ENCODE data around the gene PM20D2.
A peak's percentile ranks its signal among the peaks of the same experiment; 100 is the strongest.

PM20D2 gene

DNA sequence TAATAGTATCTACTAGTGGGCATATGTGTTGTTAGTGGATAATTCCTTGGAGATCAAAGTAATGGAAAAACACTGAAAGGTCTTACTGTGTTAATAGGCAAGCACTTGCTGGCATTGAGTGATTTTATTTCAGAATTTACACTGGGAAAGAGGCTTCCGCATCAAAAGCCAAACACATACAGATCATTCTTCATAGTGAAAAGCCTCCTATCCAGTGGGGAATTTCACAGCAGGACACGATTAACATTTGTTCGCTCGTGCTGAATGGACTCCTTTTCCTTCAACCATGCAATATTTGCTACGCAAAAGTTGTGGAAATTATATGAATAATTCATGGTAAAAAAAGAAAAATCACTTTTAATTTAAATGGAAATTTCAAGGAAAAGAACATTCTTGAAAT lies 44.9 kb downstream of the PM20D2 start:
- Histone ChIP-seq H3K4me3 (replicated peaks; ENCODE audit: insufficient read depth, low read length) (no peak overlapping the region), H3K27me3 (ENCODE audit: insufficient read depth, poor library complexity, severe bottlenecking) (no peaks in the 10 kb centered on the region), H3K27ac (replicated peaks) (no peak overlapping the region)
- no peak for DNase-seq (ENCODE audit: low read depth in 1 of 2, low spot score in 1 of 2)
- TF ChIP-seq POLR2AphosphoS5 (IDR thresholded peaks at IDR 0.05; ENCODE audit: low read depth) (no peak), GABPA (IDR thresholded peaks at IDR 0.05; ENCODE audit: low read depth) (no peak), SPI1 (IDR thresholded peaks at IDR 0.05; ENCODE audit: borderline replicate concordance, low read depth) (no peak)
- TF ChIP-seq, protein P1, sequence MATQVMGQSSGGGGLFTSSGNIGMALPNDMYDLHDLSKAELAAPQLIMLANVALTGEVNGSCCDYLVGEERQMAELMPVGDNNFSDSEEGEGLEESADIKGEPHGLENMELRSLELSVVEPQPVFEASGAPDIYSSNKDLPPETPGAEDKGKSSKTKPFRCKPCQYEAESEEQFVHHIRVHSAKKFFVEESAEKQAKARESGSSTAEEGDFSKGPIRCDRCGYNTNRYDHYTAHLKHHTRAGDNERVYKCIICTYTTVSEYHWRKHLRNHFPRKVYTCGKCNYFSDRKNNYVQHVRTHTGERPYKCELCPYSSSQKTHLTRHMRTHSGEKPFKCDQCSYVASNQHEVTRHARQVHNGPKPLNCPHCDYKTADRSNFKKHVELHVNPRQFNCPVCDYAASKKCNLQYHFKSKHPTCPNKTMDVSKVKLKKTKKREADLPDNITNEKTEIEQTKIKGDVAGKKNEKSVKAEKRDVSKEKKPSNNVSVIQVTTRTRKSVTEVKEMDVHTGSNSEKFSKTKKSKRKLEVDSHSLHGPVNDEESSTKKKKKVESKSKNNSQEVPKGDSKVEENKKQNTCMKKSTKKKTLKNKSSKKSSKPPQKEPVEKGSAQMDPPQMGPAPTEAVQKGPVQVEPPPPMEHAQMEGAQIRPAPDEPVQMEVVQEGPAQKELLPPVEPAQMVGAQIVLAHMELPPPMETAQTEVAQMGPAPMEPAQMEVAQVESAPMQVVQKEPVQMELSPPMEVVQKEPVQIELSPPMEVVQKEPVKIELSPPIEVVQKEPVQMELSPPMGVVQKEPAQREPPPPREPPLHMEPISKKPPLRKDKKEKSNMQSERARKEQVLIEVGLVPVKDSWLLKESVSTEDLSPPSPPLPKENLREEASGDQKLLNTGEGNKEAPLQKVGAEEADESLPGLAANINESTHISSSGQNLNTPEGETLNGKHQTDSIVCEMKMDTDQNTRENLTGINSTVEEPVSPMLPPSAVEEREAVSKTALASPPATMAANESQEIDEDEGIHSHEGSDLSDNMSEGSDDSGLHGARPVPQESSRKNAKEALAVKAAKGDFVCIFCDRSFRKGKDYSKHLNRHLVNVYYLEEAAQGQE (IDR thresholded peaks at IDR 0.05; ENCODE audit: insufficient replicate concordance, low read depth) = no peak
- TF ChIP-seq, protein P2, sequence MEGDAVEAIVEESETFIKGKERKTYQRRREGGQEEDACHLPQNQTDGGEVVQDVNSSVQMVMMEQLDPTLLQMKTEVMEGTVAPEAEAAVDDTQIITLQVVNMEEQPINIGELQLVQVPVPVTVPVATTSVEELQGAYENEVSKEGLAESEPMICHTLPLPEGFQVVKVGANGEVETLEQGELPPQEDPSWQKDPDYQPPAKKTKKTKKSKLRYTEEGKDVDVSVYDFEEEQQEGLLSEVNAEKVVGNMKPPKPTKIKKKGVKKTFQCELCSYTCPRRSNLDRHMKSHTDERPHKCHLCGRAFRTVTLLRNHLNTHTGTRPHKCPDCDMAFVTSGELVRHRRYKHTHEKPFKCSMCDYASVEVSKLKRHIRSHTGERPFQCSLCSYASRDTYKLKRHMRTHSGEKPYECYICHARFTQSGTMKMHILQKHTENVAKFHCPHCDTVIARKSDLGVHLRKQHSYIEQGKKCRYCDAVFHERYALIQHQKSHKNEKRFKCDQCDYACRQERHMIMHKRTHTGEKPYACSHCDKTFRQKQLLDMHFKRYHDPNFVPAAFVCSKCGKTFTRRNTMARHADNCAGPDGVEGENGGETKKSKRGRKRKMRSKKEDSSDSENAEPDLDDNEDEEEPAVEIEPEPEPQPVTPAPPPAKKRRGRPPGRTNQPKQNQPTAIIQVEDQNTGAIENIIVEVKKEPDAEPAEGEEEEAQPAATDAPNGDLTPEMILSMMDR (IDR thresholded peaks at IDR 0.05; ENCODE audit: insufficient read depth, low read length) = no peak

DNA sequence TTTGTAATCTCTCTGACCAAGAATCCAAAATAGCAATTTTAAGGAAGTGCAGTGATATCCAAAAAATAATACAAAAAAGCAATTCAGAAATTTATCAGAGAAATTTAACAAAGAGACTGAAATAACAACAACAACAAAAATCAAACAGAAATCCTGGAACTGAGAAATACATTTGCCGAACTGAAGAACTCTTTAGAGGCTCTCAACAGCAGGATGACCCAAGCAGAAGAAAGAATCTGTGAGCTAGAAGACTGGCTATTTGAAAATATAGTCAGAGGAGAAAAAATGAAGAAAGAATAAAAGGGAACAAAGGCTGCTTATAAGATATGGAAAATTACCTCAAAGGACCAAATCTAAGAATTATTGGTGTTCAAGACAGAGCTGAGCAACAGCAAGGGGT lies 48.7 kb downstream of the PM20D2 start:
- no peak for DNase-seq (ENCODE audit: low read depth in 1 of 2, low spot score in 1 of 2)
- Histone ChIP-seq H3K27me3 (ENCODE audit: insufficient read depth, poor library complexity, severe bottlenecking) (no peaks in the 10 kb centered on the region), H3K27ac (replicated peaks) (no peak overlapping the region), H3K4me3 (replicated peaks; ENCODE audit: insufficient read depth, low read length) (no peak overlapping the region)
- TF ChIP-seq GABPA (IDR thresholded peaks at IDR 0.05; ENCODE audit: low read depth) (no peak), POLR2AphosphoS5 (IDR thresholded peaks at IDR 0.05; ENCODE audit: low read depth) (no peak), SPI1 (IDR thresholded peaks at IDR 0.05; ENCODE audit: borderline replicate concordance, low read depth) (no peak)
- TF ChIP-seq, protein P1 (IDR thresholded peaks at IDR 0.05; ENCODE audit: insufficient replicate concordance, low read depth) = no peak
- TF ChIP-seq, protein P2 (IDR thresholded peaks at IDR 0.05; ENCODE audit: insufficient read depth, low read length) = no peak

DNA sequence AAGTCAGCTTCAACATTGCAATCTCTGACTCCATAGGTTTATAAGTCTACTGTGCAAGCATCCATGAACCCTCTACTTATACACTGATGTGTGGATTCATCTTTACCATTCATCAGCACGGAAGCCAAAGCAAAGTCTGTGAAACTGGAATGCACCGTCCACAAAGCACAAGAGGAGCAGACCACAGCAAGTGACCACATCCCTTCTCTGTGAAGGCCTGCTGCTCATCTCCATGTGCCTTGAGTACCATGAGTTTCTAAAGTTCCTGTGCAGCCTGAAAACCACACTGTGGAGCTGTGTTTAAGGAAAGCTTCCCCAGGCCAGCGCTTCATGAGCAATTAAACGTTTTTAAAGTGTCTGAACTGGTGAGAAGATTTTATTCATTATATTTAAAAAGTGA lies 51.3 kb downstream of the PM20D2 start:
- H3K27me3 ChIP-seq (ENCODE audit: insufficient read depth, poor library complexity, severe bottlenecking) = no peaks in the 10 kb centered on the region
- no peak overlapping the region for H3K4me3 ChIP-seq (replicated peaks; ENCODE audit: insufficient read depth, low read length)
- no peak overlapping the region for H3K27ac ChIP-seq (replicated peaks)
- peak in 1 of 2 experiments; percentile 12 for DNase-seq (ENCODE audit: low read depth in 1 of 2, low spot score in 1 of 2)
- TF ChIP-seq GABPA (IDR thresholded peaks at IDR 0.05; ENCODE audit: low read depth) (no peak), POLR2AphosphoS5 (IDR thresholded peaks at IDR 0.05; ENCODE audit: low read depth) (no peak), SPI1 (IDR thresholded peaks at IDR 0.05; ENCODE audit: borderline replicate concordance, low read depth) (no peak)
- TF ChIP-seq, protein P2 (IDR thresholded peaks at IDR 0.05; ENCODE audit: insufficient read depth, low read length) = no peak
- TF ChIP-seq, protein P1 (IDR thresholded peaks at IDR 0.05; ENCODE audit: insufficient replicate concordance, low read depth) = no peak
